Measurements from ENCODE around the gene ACOX3. TPM values are rescaled to one million over a fixed set of nuclear protein-coding genes. Genes with fewer than 3 reads are reported as not detected.

Gene ACOX3
- total RNA-seq, 2 experiments from 2014 or later = 12.7 to 16.8 TPM

GRCh38 chr4:8391071-8391470, 49.5 kb downstream of the ACOX3 start:
- H3K4me2 ChIP-seq (ENCODE audit: low read length) = peak overlapping the region; percentile 51
- BruUV-seq (replicated peaks) = no TSS peak

GRCh38 chr4:8390577-8390976, 49.9 kb downstream of the ACOX3 start:
- DNase-seq (ENCODE audit: low spot score) = no peak
- no TSS peak for BruUV-seq (replicated peaks)
- ChIA-PET CTCF (ENCODE audit: unreplicated experiment) (interaction anchor here (0.6 kb wide), 1 partner anchor 149 kb away, joined by 3 read pairs; no protein-coding TSS in a partner anchor), POLR2A (interaction anchor here (0.7 to 1.0 kb wide), 2 partner anchors 8 to 42 kb away, joined by 3 read pairs; no protein-coding TSS in a partner anchor)
- H3K79me2 ChIP-seq (ENCODE audit: insufficient read depth, low read depth, low read length) = no peaks in the 10 kb centered on the region
- peaks cover 28% of the 10 kb centered on the region for H3K4me1 ChIP-seq (ENCODE audit: insufficient read depth, low read length, poor library complexity, severe bottlenecking)
- no peaks in the 10 kb centered on the region for H3K9me2 ChIP-seq (ENCODE audit: insufficient read depth, low read length)
- H3K27ac ChIP-seq (ENCODE audit: low read depth, low read length, poor library complexity, severe bottlenecking) = peak overlapping the region; percentile 79
- intact Hi-C loops (cut with micrococcal nuclease; ENCODE audit: unreplicated experiment) = loop anchor here (2.0 kb wide), 1 partner anchor 76 kb away; no protein-coding TSS in a partner anchor
- no peaks in the 10 kb centered on the region for H3K9me3 ChIP-seq (ENCODE audit: low read length)
- H3K4me3 ChIP-seq (ENCODE audit: low read depth, low read length, poor library complexity, severe bottlenecking) = no peak overlapping the region
- peak overlapping the region; percentile 51 for H3K4me2 ChIP-seq (ENCODE audit: low read length)
- no peak for TF ChIP-seq EZH2phosphoT487 (IDR thresholded peaks at IDR 0.05; ENCODE audit: borderline replicate concordance, low read depth, low read length)
- TF ChIP-seq, protein P1, sequence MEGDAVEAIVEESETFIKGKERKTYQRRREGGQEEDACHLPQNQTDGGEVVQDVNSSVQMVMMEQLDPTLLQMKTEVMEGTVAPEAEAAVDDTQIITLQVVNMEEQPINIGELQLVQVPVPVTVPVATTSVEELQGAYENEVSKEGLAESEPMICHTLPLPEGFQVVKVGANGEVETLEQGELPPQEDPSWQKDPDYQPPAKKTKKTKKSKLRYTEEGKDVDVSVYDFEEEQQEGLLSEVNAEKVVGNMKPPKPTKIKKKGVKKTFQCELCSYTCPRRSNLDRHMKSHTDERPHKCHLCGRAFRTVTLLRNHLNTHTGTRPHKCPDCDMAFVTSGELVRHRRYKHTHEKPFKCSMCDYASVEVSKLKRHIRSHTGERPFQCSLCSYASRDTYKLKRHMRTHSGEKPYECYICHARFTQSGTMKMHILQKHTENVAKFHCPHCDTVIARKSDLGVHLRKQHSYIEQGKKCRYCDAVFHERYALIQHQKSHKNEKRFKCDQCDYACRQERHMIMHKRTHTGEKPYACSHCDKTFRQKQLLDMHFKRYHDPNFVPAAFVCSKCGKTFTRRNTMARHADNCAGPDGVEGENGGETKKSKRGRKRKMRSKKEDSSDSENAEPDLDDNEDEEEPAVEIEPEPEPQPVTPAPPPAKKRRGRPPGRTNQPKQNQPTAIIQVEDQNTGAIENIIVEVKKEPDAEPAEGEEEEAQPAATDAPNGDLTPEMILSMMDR (conservative IDR thresholded peaks at IDR 0.05; ENCODE audit: low read length) = no peak
- H2AFZ ChIP-seq (ENCODE audit: low read length) = peak overlapping the region; percentile 46; the same call in 1 of the 2 replicates
- no peaks in the 10 kb centered on the region for H4K20me1 ChIP-seq (ENCODE audit: insufficient read depth, low read length)
- H3K36me3 ChIP-seq (ENCODE audit: insufficient read depth, low read length) = no peaks in the 10 kb centered on the region

More at GRCh38 chr4:8391071-8391470, 49.5 kb downstream of the ACOX3 start:
- peak overlapping the region; percentile 12 for H3K4me3 ChIP-seq (ENCODE audit: low read depth, low read length, poor library complexity, severe bottlenecking)
- peak; percentile 59 for DNase-seq (ENCODE audit: low spot score)
- H4K20me1 ChIP-seq (ENCODE audit: insufficient read depth, low read length) = no peaks in the 10 kb centered on the region
- ChIA-PET CTCF (ENCODE audit: unreplicated experiment) (interaction anchor here (0.6 kb wide), 1 partner anchor 149 kb away, joined by 3 read pairs; no protein-coding TSS in a partner anchor), POLR2A (interaction anchor here (1.0 to 1.2 kb wide), 2 partner anchors 8 to 76 kb away, joined by 3 read pairs; no protein-coding TSS in a partner anchor)
- H3K9me3 ChIP-seq (ENCODE audit: low read length) = no peaks in the 10 kb centered on the region
- no peaks in the 10 kb centered on the region for H3K79me2 ChIP-seq (ENCODE audit: insufficient read depth, low read depth, low read length)
- H3K9me2 ChIP-seq (ENCODE audit: insufficient read depth, low read length) = no peaks in the 10 kb centered on the region
- H3K27ac ChIP-seq (ENCODE audit: low read depth, low read length, poor library complexity, severe bottlenecking) = peak overlapping the region; percentile 79
- H2AFZ ChIP-seq (ENCODE audit: low read length) = peak overlapping the region; percentile 20; the same call in 1 of the 2 replicates
- no peaks in the 10 kb centered on the region for H3K36me3 ChIP-seq (ENCODE audit: insufficient read depth, low read length)
- TF ChIP-seq, protein P1 (conservative IDR thresholded peaks at IDR 0.05; ENCODE audit: low read length) = no peak
- TF ChIP-seq EZH2phosphoT487 (IDR thresholded peaks at IDR 0.05; ENCODE audit: borderline replicate concordance, low read depth, low read length) = no peak
- intact Hi-C loops (cut with micrococcal nuclease; ENCODE audit: unreplicated experiment) = loop anchor here (2.0 kb wide), 1 partner anchor 76 kb away; no protein-coding TSS in a partner anchor
- peaks cover 28% of the 10 kb centered on the region for H3K4me1 ChIP-seq (ENCODE audit: insufficient read depth, low read length, poor library complexity, severe bottlenecking)

DNA sequence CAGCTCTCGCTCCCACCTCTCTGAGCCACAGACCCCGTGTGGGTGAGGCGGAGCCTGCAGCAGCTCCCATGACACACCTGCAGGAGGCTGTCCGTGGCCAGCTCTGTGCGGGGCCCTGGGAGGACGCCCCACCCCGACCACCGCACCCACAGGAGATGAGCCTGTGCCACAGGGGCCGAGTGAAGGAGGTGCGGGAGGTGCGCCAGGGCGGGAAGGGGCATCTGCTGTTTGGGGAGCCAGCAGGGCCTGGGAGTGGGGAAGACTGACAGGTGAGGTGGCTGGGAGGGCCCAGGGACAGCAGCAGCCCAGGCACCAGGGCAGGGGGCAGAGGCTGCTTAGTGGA, 52.0 kb downstream of the ACOX3 start:
- no peaks in the 10 kb centered on the region for H3K79me2 ChIP-seq (ENCODE audit: insufficient read depth, low read depth, low read length)
- H3K27ac ChIP-seq (ENCODE audit: low read depth, low read length, poor library complexity, severe bottlenecking) = no peak overlapping the region
- H3K4me3 ChIP-seq (ENCODE audit: low read depth, low read length, poor library complexity, severe bottlenecking) = no peak overlapping the region
- H2AFZ ChIP-seq (ENCODE audit: low read length) = no peak overlapping the region
- no peaks in the 10 kb centered on the region for H4K20me1 ChIP-seq (ENCODE audit: insufficient read depth, low read length)
- BruUV-seq (replicated peaks) = no TSS peak
- no peaks in the 10 kb centered on the region for H3K36me3 ChIP-seq (ENCODE audit: insufficient read depth, low read length)
- no peaks in the 10 kb centered on the region for H3K9me2 ChIP-seq (ENCODE audit: insufficient read depth, low read length)
- no peak overlapping the region for H3K4me2 ChIP-seq (ENCODE audit: low read length)
- ChIA-PET CTCF (ENCODE audit: unreplicated experiment) (no interaction called here), POLR2A (interaction anchor here (1.1 kb wide), 1 partner anchor 80 kb away, joined by 3 read pairs; no protein-coding TSS in a partner anchor)
- H3K9me3 ChIP-seq (ENCODE audit: low read length) = no peaks in the 10 kb centered on the region
- intact Hi-C loops (cut with micrococcal nuclease; ENCODE audit: unreplicated experiment) = no loop called here
- TF ChIP-seq, protein P1 (conservative IDR thresholded peaks at IDR 0.05; ENCODE audit: low read length) = no peak
- no peak for TF ChIP-seq EZH2phosphoT487 (IDR thresholded peaks at IDR 0.05; ENCODE audit: borderline replicate concordance, low read depth, low read length)
- H3K4me1 ChIP-seq (ENCODE audit: insufficient read depth, low read length, poor library complexity, severe bottlenecking) = peaks cover 28% of the 10 kb centered on the region
- no peak for DNase-seq (ENCODE audit: low spot score)

Data from OCI-LY7 (cell line).